ENCODE measurements around the gene DNAJB1. TPM values are rescaled to one million over a fixed set of nuclear protein-coding genes. Genes with fewer than 3 reads are reported as not detected.
A peak's percentile ranks its signal among the peaks of the same experiment; 100 is the strongest.

Gene DNAJB1
- total and polyA plus RNA-seq, 8 donors, result 22.4 to 63.0 (median 29.3) TPM

GRCh38 chr19:14540741-14541525, 22.7 kb upstream of the DNAJB1 start:
- intact Hi-C loops (cut with DNase I), result no loop called here
- Histone ChIP-seq H3K9me3 (no peaks in the 10 kb centered on the region), H3K27ac (no peak overlapping the region), H3K4me3 (no peak overlapping the region), H3K4me1 (peaks cover 7 to 11% (median 9%) of the 10 kb centered on the region in 3 donors), H3K27me3 (no peaks in the 10 kb centered on the region), H3K36me3 (no peaks in the 10 kb centered on the region)
- FAIRE-seq (no peak), ATAC-seq (no peak), DNase-seq (no peak)
- no peak for TF ChIP-seq CTCF (IDR thresholded peaks at IDR 0.05)
- 92 to 93% methylated on average over 19 of the region's 19 CpGs for WGBS, 2 donors

GRCh38 chr19:14536926-14537692, 18.9 kb upstream of the DNAJB1 start:
- H3K4me3 ChIP-seq, result peak overlapping the region in 2 of 4 donors; percentile 2 to 28
- peaks cover 7 to 11% (median 11%) of the 10 kb centered on the region in 3 donors for H3K4me1 ChIP-seq
- H3K36me3 ChIP-seq, result no peaks in the 10 kb centered on the region
- ATAC-seq, result peak; percentile 90 to 94 (median 90)
- 4 to 7% methylated on average over 17 to 24 of the region's 24 CpGs for WGBS, 2 donors
- intact Hi-C loops (cut with DNase I), result no loop called here
- no peaks in the 10 kb centered on the region for H3K9me3 ChIP-seq
- DNase-seq, result peak; percentile 84 to 90 (median 88)
- no peak for TF ChIP-seq CTCF (IDR thresholded peaks at IDR 0.05)
- no peaks in the 10 kb centered on the region for H3K27me3 ChIP-seq
- FAIRE-seq, result no peak
- peak overlapping the region in 3 of 4 donors; percentile 46 to 62 (median 51) for H3K27ac ChIP-seq

GRCh38 chr19:14533450-14533849, 15.3 kb upstream of the DNAJB1 start:
- no peaks in the 10 kb centered on the region for H3K9me3 ChIP-seq
- 76 to 78% methylated on average over 5 of the region's 5 CpGs for WGBS, 2 donors
- DNase-seq (no peak), ATAC-seq (no peak), FAIRE-seq (no peak)
- H3K4me1 ChIP-seq, result peaks cover 15 to 18% (median 16%) of the 10 kb centered on the region in 3 donors
- intact Hi-C loops (cut with DNase I), result no loop called here
- no peak overlapping the region for H3K27ac ChIP-seq
- no peaks in the 10 kb centered on the region for H3K36me3 ChIP-seq
- H3K27me3 ChIP-seq, result no peaks in the 10 kb centered on the region
- no peak overlapping the region for H3K4me3 ChIP-seq
- no peak for TF ChIP-seq CTCF (IDR thresholded peaks at IDR 0.05)

GRCh38 chr19:14530506-14530905, 12.3 kb upstream of the DNAJB1 start:
- 55 to 59% methylated on average over 3 of the region's 3 CpGs for WGBS, 2 donors
- peaks cover 4 to 9% (median 9%) of the 10 kb centered on the region in 3 donors for H3K4me1 ChIP-seq
- no peak for ATAC-seq
- no peaks in the 10 kb centered on the region for H3K9me3 ChIP-seq
- no peaks in the 10 kb centered on the region for H3K36me3 ChIP-seq
- FAIRE-seq, result no peak
- DNase-seq, result no peak
- peak overlapping the region in 3 of 4 donors; percentile 41 to 79 (median 53) for H3K4me3 ChIP-seq
- peak overlapping the region in 1 of 4 donors; percentile 81 for H3K27ac ChIP-seq
- TF ChIP-seq CTCF (IDR thresholded peaks at IDR 0.05), result no peak
- H3K27me3 ChIP-seq, result no peaks in the 10 kb centered on the region
- intact Hi-C loops (cut with DNase I), result no loop called here
